Tibial nerve (tissue), 4 donors: ENCODE data around the gene LRRC3.

ENCODE experiments used
- EP300 ChIP-seq, 2 donors: sonication (generic); formaldehyde crosslinking; IDR thresholded peaks; one replicate each; pipeline ENCODE4 v1.6.1; 2017; ENCODE audit warnings: antibody characterized with exemption in 2 of 2, mild to moderate bottlenecking in 1 of 2
- POLR2A ChIP-seq, 2 donors: fragments of 450-650 bp; IDR thresholded peaks; one replicate each; pipeline ENCODE4 v1.6.1; 2017; ENCODE audit warnings: antibody characterized with exemption in 2 of 2, mild to moderate bottlenecking in 2 of 2, moderate library complexity in 2 of 2
- TF ChIP-seq, protein P1 (sequence below), 5 experiments: fragments of 200-600 bp in 3 of 5; fragments of 450-650 bp in 2 of 5; sonication (generic) in 3 of 5; IDR thresholded peaks; one replicate each; pipeline ENCODE4 v1.5.1; 2016 to 2019; ENCODE audit warnings: antibody characterized with exemption in 5 of 5, mild to moderate bottlenecking in 3 of 5, moderate library complexity in 2 of 5

DNA sequence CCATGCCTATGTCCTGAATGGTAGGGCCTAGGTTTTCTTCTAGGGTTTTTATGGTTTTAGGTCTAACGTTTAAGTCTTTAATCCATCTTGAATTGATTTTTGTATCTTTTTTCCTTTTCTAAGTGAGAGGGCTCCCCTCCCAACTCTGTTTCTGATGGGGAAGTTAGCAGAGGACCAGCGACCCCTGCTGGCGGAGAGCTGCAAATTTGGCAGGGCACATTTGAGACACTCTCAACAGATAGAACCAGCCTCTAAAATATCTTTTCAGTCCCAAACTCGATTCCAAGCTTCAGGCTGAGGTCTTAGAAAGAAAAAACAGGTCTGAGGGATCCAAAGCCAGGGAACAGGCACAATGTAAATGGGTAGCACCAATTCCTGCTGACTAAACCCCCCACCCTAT is 32.5 kb downstream of the LRRC3 start:
- TF ChIP-seq, protein P1, sequence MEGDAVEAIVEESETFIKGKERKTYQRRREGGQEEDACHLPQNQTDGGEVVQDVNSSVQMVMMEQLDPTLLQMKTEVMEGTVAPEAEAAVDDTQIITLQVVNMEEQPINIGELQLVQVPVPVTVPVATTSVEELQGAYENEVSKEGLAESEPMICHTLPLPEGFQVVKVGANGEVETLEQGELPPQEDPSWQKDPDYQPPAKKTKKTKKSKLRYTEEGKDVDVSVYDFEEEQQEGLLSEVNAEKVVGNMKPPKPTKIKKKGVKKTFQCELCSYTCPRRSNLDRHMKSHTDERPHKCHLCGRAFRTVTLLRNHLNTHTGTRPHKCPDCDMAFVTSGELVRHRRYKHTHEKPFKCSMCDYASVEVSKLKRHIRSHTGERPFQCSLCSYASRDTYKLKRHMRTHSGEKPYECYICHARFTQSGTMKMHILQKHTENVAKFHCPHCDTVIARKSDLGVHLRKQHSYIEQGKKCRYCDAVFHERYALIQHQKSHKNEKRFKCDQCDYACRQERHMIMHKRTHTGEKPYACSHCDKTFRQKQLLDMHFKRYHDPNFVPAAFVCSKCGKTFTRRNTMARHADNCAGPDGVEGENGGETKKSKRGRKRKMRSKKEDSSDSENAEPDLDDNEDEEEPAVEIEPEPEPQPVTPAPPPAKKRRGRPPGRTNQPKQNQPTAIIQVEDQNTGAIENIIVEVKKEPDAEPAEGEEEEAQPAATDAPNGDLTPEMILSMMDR (IDR thresholded peaks at IDR 0.05) = peak in 1 of 5 experiments; percentile 12
- TF ChIP-seq POLR2A (IDR thresholded peaks at IDR 0.05) = no peak
- TF ChIP-seq EP300 (IDR thresholded peaks at IDR 0.05) = no peak
